UCSD-AML1 (cell line): ENCODE data around the gene CRYGN.

Experiments used
- DNase-seq: peaks from one replicate; lab custom pipeline; 2025; ENCODE audit not compliant: unreplicated experiment; lab: John Stamatoyannopoulos, UW

The CRYGN gene

DNA sequence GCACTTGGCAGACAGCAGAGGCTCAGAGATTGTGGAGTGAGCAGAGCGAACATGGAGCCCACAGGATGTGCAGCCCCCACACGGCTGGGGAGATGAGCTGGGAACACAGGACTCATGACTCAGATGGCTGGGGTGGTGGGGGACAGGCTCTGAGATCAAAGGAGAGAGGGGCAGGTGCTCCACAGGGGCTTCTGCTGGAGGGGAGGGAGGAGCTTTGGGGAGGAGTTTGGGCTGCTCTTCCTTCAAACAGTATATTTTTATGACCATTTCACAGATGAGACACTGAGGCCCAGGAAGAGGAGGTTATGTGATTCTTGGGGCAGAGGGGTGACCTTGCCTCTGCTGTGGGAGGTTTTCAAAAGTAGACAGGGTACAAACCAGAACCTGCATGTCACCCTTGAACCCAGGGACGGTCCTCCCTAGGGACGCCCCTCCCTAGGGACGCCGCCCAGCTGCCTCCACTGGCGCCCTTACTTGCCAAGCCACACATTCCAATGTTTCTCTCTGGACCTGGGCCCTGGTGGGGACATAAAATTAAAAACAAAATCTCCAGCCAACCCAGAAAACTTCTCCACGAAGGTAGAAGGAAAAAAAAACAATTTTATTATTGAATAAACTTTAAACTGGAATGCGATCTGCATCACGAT lies 981 bp upstream of the CRYGN start:
- DNase-seq: no peak

GRCh38 chr7:151438864-151439601 lies 908 bp downstream of the CRYGN start:
- no peak for DNase-seq

DNA sequence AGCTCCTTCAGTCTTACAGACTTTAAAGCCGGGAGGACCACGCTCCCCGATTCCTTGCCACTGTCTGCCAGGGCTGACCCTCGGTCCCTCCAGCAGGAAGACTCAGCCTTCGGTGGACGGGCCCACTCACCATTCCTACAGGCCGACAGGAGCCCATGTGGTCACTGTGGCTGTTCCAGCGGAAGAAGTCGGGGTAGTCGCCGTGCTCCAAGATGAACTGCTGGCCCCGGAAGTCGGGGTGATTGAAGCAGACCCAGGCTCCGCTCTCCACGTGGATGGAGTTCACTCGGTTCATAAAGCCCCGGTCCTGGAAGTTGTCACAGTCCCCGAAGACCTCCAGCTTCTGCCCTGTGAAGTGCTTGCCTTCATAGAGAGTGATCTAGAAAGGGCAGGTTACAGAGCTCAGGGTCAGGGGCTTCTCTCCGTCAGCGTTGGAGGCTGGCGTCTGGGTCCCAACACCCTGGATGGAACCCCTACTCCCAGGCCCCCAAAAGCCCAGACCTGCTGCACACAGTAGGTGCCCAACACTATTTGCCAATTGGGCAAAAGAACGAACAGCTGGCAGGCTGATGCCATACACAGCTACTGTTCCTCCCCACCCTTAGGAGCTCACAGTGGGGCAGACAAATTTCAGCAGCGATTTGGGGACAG lies 1.9 kb downstream of the CRYGN start:
- DNase-seq: no peak

- DNase-seq: no peak
These were observed 2.8 kb downstream of the CRYGN start for GRCh38 chr7:151437159-151437553.

DNA sequence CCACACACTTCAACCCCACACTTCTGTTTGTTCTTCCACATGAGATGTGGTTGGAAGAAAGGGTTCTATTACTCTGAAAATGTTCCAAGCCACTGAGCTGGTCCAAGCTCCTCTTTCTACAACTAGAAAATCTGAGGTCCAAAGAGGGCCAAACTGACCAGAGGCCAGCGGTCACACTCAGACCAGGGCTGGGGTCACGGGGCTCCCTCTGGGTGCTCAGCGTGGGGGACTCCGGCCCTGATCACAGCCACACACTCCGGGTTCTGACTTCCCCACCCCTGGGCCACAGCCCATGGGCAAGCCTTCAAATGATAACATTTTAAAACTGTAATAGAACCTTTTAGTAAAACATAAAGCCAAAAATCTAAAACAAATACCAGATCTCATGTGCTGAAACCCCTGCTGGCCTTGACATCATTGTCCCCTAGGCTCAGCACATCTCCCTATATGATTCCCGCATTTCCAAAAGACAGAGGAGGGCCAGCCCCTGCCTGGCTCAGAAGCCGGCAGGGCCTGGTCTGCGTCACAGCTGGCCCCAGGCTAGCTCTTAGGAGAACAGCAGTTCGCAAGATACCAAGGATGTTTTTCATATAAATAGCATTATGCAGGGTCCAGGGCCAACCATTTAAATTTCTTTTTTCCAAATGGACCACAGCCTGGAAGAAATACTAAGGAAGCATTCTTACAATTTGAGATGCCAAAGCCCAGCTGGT lies 3.3 kb downstream of the CRYGN start:
- no peak for DNase-seq

GRCh38 chr7:151435971-151436370 lies 4.0 kb downstream of the CRYGN start:
- DNase-seq: no peak

GRCh38 chr7:151435103-151435916 lies 4.6 kb downstream of the CRYGN start:
- DNase-seq: no peak

GRCh38 chr7:151434549-151434948 lies 5.4 kb downstream of the CRYGN start:
- no peak for DNase-seq

DNA sequence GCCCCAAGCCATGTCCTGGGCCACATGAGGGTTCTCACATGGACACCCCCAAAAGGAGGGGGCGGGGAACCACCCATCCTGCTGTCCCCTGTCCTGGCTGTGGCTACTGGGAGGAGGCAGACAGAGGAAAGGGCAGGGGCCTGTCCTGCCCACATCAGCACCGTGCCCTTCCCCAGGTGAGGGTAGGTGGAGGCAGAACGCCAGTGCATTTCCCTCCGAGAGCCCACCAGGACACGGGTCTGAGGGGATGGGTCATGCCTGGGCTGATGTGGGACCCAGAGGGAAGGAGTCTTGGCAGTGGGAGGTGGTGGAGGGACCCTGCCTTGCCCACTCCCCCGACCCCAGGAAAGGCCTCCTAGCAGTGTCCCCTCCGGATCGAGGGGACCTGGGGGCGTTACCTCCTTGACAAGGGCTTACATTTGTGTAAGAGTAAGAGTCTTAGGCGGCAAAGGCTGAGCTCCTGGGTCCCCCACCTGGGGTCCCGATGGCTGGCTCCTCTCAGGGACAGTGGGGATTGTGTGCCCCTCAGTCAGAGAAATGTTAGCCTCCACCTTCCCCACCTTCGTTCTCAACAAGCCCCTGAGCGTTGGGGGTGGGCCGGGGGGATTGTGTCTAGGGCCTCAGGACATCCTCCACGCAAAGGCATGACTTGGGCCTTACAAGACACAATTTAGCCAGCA lies 6.1 kb downstream of the CRYGN start:
- no peak for DNase-seq

DNA sequence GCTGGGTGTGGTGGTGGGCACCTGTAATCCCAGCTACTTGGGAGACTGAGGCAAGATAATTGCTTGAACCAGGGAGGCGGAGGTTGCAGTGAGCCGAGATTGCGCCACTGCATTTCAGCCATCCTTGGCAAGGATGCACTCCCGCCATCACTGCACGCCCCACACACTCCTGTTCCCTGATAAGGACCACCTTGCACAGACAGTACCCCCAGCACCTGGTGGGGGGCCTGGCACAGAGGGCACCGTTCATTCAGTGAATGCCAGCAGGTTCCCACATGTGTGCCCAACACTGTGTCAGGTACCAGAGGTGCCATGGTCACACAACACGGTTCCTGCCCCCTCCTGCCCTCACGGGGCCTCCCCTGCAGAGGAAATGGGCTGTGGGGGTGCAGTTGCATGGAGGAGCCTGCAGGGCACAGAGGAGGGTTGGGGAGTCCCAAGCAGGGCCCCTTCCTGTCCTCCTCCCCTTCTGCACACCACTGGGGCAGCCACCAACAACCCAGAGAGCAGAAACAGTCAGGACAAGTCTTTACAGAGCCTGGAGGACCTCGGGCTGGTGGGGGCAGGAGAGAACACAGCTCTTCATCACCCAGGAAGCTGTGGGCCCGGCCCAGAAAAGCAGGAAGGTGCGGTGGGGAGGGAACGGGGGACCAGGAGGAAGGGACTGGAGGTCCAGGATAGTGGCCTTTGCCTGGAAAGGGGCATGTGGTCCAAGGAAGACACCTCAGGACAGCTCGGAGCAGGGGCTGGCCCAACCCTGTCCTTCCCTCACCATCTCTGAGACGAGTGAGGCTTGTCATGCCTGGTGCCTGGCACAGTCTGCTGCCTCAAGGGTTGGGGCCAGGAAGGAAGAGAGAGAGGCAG lies 7.1 kb downstream of the CRYGN start:
- peak; percentile 24 for DNase-seq

DNA sequence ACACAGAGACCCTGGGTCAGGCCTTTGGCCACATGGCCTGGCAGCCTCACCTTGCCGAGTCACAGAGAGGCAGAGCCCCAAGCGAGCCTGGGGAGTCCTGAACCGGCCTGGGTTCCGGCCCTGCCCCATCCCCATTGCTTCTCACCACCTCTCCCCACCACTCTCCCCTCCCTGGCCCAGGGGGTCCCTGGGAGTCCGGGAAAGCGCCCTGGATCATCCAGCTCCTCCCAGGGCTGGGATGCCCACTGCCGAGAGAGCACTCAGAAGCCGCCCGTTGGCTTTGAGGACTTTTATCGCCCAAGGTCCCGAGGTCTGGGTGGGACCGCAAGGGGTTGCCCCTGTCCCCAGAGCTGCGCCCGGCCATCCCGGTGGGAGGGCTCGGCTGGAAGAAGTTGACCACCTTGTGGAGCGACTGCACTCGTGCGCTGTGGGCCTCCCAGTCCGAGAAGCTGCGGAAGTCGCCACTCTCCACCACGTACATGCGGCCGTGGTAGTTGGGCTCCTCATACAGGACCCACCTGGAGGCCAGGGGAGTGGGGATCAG lies 8.1 kb downstream of the CRYGN start:
- no peak for DNase-seq

DNA sequence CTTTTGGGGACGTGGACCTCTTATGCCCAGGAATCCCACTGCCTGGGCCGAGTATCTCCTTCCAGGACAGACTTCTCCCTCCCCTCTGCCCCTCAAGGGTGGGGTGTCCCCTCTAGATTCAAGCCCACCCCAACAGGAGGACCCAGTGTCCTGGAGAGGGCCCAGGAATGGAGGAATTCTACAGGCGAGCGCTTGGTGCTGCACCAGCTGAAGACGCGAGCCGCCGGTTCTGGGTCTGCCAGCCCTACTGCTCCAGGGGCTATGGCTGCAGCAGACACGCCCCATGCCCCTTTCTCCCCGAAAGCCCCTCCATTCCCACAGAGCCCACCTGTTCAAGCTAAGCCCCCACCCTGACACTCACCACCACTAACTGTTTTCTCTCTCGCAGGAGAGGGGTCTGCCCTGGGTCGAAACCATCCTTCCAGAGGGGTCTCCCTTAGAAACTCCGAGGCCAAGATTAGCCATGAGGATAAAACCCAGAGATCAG lies 8.6 kb downstream of the CRYGN start:
- no peak for DNase-seq

GRCh38 chr7:151430391-151431205 lies 9.3 kb downstream of the CRYGN start:
- no peak for DNase-seq

DNA sequence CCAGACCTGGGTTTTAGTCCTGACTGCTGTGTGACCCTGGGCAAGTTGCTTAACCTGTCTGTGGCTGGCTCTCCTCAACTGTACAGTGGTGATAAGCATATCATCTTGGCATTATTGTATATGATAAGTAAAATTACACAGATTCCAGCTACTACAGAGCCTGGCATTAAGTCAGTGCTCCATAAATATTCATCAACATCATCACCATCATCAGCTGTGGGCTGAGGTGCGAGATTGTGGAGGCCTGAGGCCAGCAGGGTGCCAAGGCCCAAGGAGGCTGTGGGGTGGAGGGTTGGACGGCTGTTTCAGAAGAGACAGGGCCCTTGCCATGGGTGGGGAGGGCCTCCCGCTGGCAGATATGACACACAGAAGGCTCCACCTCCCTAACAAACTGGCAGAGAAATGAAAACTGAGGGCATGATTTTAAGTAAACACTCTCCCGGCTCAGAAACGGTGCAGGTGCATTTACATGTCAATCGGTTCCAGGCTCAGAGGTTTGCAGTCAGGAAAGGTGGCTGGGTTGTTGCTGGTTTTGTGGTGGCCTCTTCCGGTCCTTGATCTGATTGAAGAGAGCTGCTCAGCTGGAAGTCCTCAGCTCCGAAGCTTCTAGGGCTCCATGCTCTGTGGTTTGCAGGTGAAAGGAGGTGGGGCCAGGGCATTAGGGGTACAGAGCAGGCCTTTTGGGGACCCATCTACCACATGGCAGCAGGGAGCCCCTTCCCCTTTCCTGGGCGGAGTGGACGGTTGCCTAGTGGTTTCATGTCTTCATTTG lies 10.2 kb downstream of the CRYGN start:
- no peak for DNase-seq

- DNase-seq: no peak
These were observed 10.7 kb downstream of the CRYGN start for GRCh38 chr7:151429237-151429559.

DNA sequence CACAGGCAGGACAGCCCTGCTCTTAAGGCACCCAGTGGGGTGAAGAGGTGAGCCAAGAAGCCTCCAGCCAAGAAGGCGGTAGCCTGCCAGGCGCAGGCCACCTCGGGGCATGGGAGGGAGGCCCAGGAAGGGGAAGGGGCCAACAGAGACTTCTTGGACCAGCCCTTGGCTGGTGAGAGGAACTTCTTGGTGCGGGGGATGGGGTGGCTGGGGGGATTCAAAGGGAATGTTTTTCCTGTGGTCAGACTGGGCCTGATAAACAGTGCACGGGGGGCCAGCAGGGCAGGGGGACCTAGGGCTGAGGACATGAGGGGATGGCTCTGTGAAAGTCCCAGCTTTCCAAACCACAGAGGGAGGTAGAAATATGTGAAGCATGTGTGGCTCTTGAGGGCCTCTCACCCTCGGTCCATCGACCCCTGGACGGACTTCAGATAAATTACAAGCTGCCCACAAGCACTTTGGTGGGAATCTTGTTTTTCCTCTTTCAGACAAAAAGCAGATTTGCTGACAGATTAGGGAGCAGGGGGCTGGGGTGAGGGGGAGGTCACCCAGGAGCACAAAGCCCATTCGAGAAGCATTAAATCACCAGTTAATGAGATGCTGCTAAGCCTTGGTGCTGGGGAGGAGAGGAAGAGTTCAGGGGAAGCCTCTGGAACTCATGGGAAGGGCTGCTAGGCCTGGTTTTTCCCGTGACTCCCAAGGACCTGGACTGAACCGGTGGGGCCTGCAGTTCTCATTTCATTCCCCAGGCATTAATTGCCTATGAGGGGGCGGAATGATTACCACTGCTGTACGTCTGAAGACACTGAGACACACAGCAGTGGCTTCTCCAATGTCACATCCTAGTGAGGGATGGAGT lies 11.3 kb downstream of the CRYGN start:
- no peak for DNase-seq
